HG03060 (cell line): ENCODE results near the gene PLK3.
"Not testable (repeated sequence)": the region's sequence is repeated elsewhere in the genome, so short reads cannot be mapped to it uniquely, and the experiment has no call there.

Source experiments
- ATAC-seq: cut with Tn5 transposase; IDR thresholded peaks from one replicate; pipeline ENCODE4 v1.9.1; 2021; ENCODE audit warnings: low read depth, moderate number of reproducible peaks; ENCODE audit not compliant: unreplicated experiment

The PLK3 gene

GRCh38 chr1:44826375-44827196 lies 26.4 kb downstream of the PLK3 start:
- ATAC-seq = no peak

GRCh38 chr1:44827197-44828002 lies 27.2 kb downstream of the PLK3 start:
- no peak for ATAC-seq

- no peak for ATAC-seq
Observed at GRCh38 chr1:44828003-44828651, 27.9 kb downstream of the PLK3 start.

GRCh38 chr1:44828841-44829440 lies 28.8 kb downstream of the PLK3 start:
- ATAC-seq = no peak

- no peak for ATAC-seq
Observed at GRCh38 chr1:44829506-44830384, 29.6 kb downstream of the PLK3 start.

GRCh38 chr1:44830900-44831304 lies 30.7 kb downstream of the PLK3 start:
- ATAC-seq = no peak

- ATAC-seq = no peak
Observed at GRCh38 chr1:44831516-44831915, 31.3 kb downstream of the PLK3 start.

GRCh38 chr1:44832056-44832705 lies 32.0 kb downstream of the PLK3 start:
- ATAC-seq = no peak

- no peak for ATAC-seq
Observed at GRCh38 chr1:44834328-44834727, 34.2 kb downstream of the PLK3 start.

- peak; percentile 57 for ATAC-seq
Observed at GRCh38 chr1:44835738-44836675, 35.8 kb downstream of the PLK3 start.

GRCh38 chr1:44838294-44838693 lies 38.1 kb downstream of the PLK3 start:
- ATAC-seq = not testable (repeated sequence)

- ATAC-seq = no peak
Observed at GRCh38 chr1:44839576-44839975, 39.4 kb downstream of the PLK3 start.

- ATAC-seq = no peak
Observed at GRCh38 chr1:44842486-44842861, 42.3 kb downstream of the PLK3 start.

- ATAC-seq = no peak
Observed at GRCh38 chr1:44842862-44843655, 42.9 kb downstream of the PLK3 start, which contains the start of gene PTCH2. Gene PTCH2 (minus strand): TSS chr1:44843253. CDS start chr1:44842932, 321 bp downstream.

- no peak for ATAC-seq
Observed at GRCh38 chr1:44846985-44847384, 46.8 kb downstream of the PLK3 start.

- ATAC-seq = no peak
Observed at GRCh38 chr1:44847845-44848244, 47.7 kb downstream of the PLK3 start.

GRCh38 chr1:44848456-44849181 lies 48.4 kb downstream of the PLK3 start:
- ATAC-seq = no peak
